ENCODE measurements around the gene FBXL7. TPM values are rescaled to one million over a fixed set of nuclear protein-coding genes. Genes with fewer than 3 reads are reported as not detected.

FBXL7 gene
- total and polyA plus RNA-seq, 2 experiments from 2014 or later, result 3.2 to 7.5 TPM

GRCh38 chr5:15695215-15695731 is 195.3 kb downstream of the FBXL7 start:
- Histone ChIP-seq H3K4me2 (ENCODE audit: unreplicated experiment) (peak overlapping the region; percentile 79), H4K20me1 (ENCODE audit: insufficient read depth) (no peaks in the 10 kb centered on the region), H3K9ac (0 out of 2 replicates have a peak overlapping the region, but pooled peaks have one; percentile 17), H3K27ac (peak overlapping the region; percentile 47), H3K79me2 (ENCODE audit: insufficient read depth) (peaks cover 34% of the 10 kb centered on the region), H3K9me3 (ENCODE audit: low read depth) (no peaks in the 10 kb centered on the region), H3K4me1 (ENCODE audit: insufficient read depth) (peaks cover 42% of the 10 kb centered on the region), H2AFZ (peak overlapping the region; percentile 40; the same call in 1 of the 2 replicates), H3K36me3 (ENCODE audit: low read depth) (no peaks in the 10 kb centered on the region), H3K4me3 (0 out of 2 replicates have a peak overlapping the region, but pooled peaks have one; percentile 24), H3K9me2 (ENCODE audit: insufficient read depth) (no peaks in the 10 kb centered on the region), H3F3A (ENCODE audit: insufficient read depth) (peaks cover 27% of the 10 kb centered on the region), H3K27me3 (replicated peaks; ENCODE audit: insufficient read depth) (no peaks in the 10 kb centered on the region)
- 6 to 10% methylated on average over 4 of the region's 4 CpGs for WGBS, 2 experiments (ENCODE audit: low coverage in 1 of 2, low lambda C conversion rate in 2 of 2, missing lambda C conversion rate in 2 of 2)
- in situ Hi-C loops (cut with MboI), result no loop called here
- TF ChIP-seq EZH2phosphoT487 (IDR thresholded peaks at IDR 0.05; ENCODE audit: insufficient read depth, low read depth) (no peak), EZH2 (IDR thresholded peaks at IDR 0.05; ENCODE audit: insufficient read depth, poor library complexity, severe bottlenecking) (no peak)
- DNase-seq, result peak; percentile 71

DNA sequence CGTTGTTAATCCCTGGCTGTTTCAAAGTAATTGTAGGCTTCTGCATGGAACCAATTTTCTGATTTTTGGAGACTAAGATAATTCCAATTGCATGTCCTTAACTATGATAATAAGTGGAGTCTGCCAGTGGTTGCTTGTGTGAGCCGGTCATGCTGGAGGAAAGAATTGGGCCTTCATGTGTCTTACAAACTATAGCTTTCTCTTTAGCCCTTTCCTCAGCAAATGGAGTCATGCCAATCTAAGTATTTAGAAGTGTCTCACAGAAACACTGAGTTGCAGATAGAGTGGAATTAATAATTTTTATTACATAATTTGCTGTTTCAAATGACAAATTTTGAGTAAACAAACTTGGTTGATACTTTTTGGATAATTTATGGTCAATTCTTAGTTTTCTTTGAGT is 200.4 kb downstream of the FBXL7 start:
- H3K36me3 ChIP-seq (ENCODE audit: low read depth), result no peaks in the 10 kb centered on the region
- no peak overlapping the region for H2AFZ ChIP-seq
- H3K4me2 ChIP-seq (ENCODE audit: unreplicated experiment), result no peak overlapping the region
- H3K79me2 ChIP-seq (ENCODE audit: insufficient read depth), result peaks cover 57% of the 10 kb centered on the region
- no peaks in the 10 kb centered on the region for H4K20me1 ChIP-seq (ENCODE audit: insufficient read depth)
- no peak overlapping the region for H3K27ac ChIP-seq
- no peaks in the 10 kb centered on the region for H3K9me2 ChIP-seq (ENCODE audit: insufficient read depth)
- H3K27me3 ChIP-seq (replicated peaks; ENCODE audit: insufficient read depth), result no peaks in the 10 kb centered on the region
- in situ Hi-C loops (cut with MboI), result no loop called here
- no peaks in the 10 kb centered on the region for H3K9me3 ChIP-seq (ENCODE audit: low read depth)
- WGBS, 2 experiments (ENCODE audit: low coverage in 1 of 2, low lambda C conversion rate in 2 of 2, missing lambda C conversion rate in 2 of 2), result 97 to 98% methylated on average over 2 of the region's 2 CpGs
- peaks cover 22% of the 10 kb centered on the region for H3F3A ChIP-seq (ENCODE audit: insufficient read depth)
- no peak for DNase-seq
- no peak overlapping the region for H3K9ac ChIP-seq
- H3K4me3 ChIP-seq, result no peak overlapping the region
- TF ChIP-seq EZH2 (IDR thresholded peaks at IDR 0.05; ENCODE audit: insufficient read depth, poor library complexity, severe bottlenecking) (no peak), EZH2phosphoT487 (IDR thresholded peaks at IDR 0.05; ENCODE audit: insufficient read depth, low read depth) (no peak)
- H3K4me1 ChIP-seq (ENCODE audit: insufficient read depth), result peaks cover 37% of the 10 kb centered on the region

- WGBS, 2 experiments (ENCODE audit: low coverage in 1 of 2, low lambda C conversion rate in 2 of 2, missing lambda C conversion rate in 2 of 2), result 77 to 86% methylated on average over 9 of the region's 9 CpGs
Observed at GRCh38 chr5:15702102-15702501, 202.1 kb downstream of the FBXL7 start.

GRCh38 chr5:15703901-15704300 is 203.9 kb downstream of the FBXL7 start:
- Histone ChIP-seq H3K9me3 (ENCODE audit: low read depth) (no peaks in the 10 kb centered on the region), H4K20me1 (ENCODE audit: insufficient read depth) (no peaks in the 10 kb centered on the region), H3K9me2 (ENCODE audit: insufficient read depth) (no peaks in the 10 kb centered on the region), H2AFZ (peak overlapping the region; percentile 8; the same call in 1 of the 2 replicates), H3K4me2 (ENCODE audit: unreplicated experiment) (peak overlapping the region; percentile 44), H3K4me1 (ENCODE audit: insufficient read depth) (peaks cover 33% of the 10 kb centered on the region), H3K27ac (peak overlapping the region; percentile 72), H3K36me3 (ENCODE audit: low read depth) (no peaks in the 10 kb centered on the region), H3F3A (ENCODE audit: insufficient read depth) (peaks cover 14% of the 10 kb centered on the region), H3K27me3 (replicated peaks; ENCODE audit: insufficient read depth) (no peaks in the 10 kb centered on the region), H3K4me3 (peak overlapping the region; percentile 35), H3K79me2 (ENCODE audit: insufficient read depth) (peaks cover 64% of the 10 kb centered on the region), H3K9ac (peak overlapping the region; percentile 44; the same call in 1 of the 2 replicates)
- in situ Hi-C loops (cut with MboI), result no loop called here
- WGBS, 2 experiments (ENCODE audit: low coverage in 1 of 2, low lambda C conversion rate in 2 of 2, missing lambda C conversion rate in 2 of 2), result 10 to 12% methylated on average over 3 of the region's 3 CpGs
- DNase-seq, result peak; percentile 76
- TF ChIP-seq EZH2phosphoT487 (IDR thresholded peaks at IDR 0.05; ENCODE audit: insufficient read depth, low read depth) (no peak), EZH2 (IDR thresholded peaks at IDR 0.05; ENCODE audit: insufficient read depth, poor library complexity, severe bottlenecking) (no peak)

More at GRCh38 chr5:15702102-15702501, 202.1 kb downstream of the FBXL7 start:
- Histone ChIP-seq H3K4me1 (ENCODE audit: insufficient read depth) (peaks cover 33% of the 10 kb centered on the region), H2AFZ (no peak overlapping the region), H3K36me3 (ENCODE audit: low read depth) (no peaks in the 10 kb centered on the region), H3K4me2 (ENCODE audit: unreplicated experiment) (no peak overlapping the region), H3K9ac (no peak overlapping the region), H3K9me3 (ENCODE audit: low read depth) (no peaks in the 10 kb centered on the region), H3F3A (ENCODE audit: insufficient read depth) (peaks cover 14% of the 10 kb centered on the region), H3K27ac (0 out of 2 replicates have a peak overlapping the region, but pooled peaks have one; percentile 12), H4K20me1 (ENCODE audit: insufficient read depth) (no peaks in the 10 kb centered on the region), H3K9me2 (ENCODE audit: insufficient read depth) (no peaks in the 10 kb centered on the region), H3K4me3 (no peak overlapping the region), H3K27me3 (replicated peaks; ENCODE audit: insufficient read depth) (no peaks in the 10 kb centered on the region), H3K79me2 (ENCODE audit: insufficient read depth) (peaks cover 61% of the 10 kb centered on the region)
- no peak for TF ChIP-seq EZH2phosphoT487 (IDR thresholded peaks at IDR 0.05; ENCODE audit: insufficient read depth, low read depth)
- no peak for TF ChIP-seq EZH2 (IDR thresholded peaks at IDR 0.05; ENCODE audit: insufficient read depth, poor library complexity, severe bottlenecking)
- in situ Hi-C loops (cut with MboI), result no loop called here
- peak; percentile 67 for DNase-seq

Data from GM23248 (cell line).